Left forelimb (tissue), 1 donor: ENCODE measurements around the gene GALNTL6.
"Not testable (repeated sequence)": the region's sequence is repeated elsewhere in the genome, so short reads cannot be mapped to it uniquely, and the experiment has no call there.

Experiments
- DNase-seq: peaks from one replicate; pipeline ENCODE4 v3.0.0-alpha.2; 2018; ENCODE audit warnings: low spot score

The GALNTL6 gene

GRCh38 chr4:173019664-173020063 lies 1206.5 kb downstream of the GALNTL6 start:
- no peak for DNase-seq

- DNase-seq = not testable (repeated sequence)
Measured at GRCh38 chr4:173021746-173022573, 1208.8 kb downstream of the GALNTL6 start.

GRCh38 chr4:173024203-173024602 lies 1211.0 kb downstream of the GALNTL6 start:
- DNase-seq = no peak

- no peak for DNase-seq
Measured at GRCh38 chr4:173025131-173025530, 1211.9 kb downstream of the GALNTL6 start.

- no peak for DNase-seq
Measured at GRCh38 chr4:173037242-173037641, 1224.0 kb downstream of the GALNTL6 start.

- no peak for DNase-seq
Measured at GRCh38 chr4:173038192-173038896, 1225.1 kb downstream of the GALNTL6 start.

GRCh38 chr4:173039617-173040577 lies 1226.7 kb downstream of the GALNTL6 start:
- DNase-seq = no peak

GRCh38 chr4:173041482-173041881 lies 1228.3 kb downstream of the GALNTL6 start:
- no peak for DNase-seq

GRCh38 chr4:173042139-173042538 lies 1228.9 kb downstream of the GALNTL6 start:
- DNase-seq = not testable (repeated sequence)

- no peak for DNase-seq
Measured at GRCh38 chr4:173044340-173044739, 1231.1 kb downstream of the GALNTL6 start.

GRCh38 chr4:173045571-173045970 lies 1232.4 kb downstream of the GALNTL6 start:
- DNase-seq = no peak

GRCh38 chr4:173046144-173046543 lies 1232.9 kb downstream of the GALNTL6 start:
- no peak for DNase-seq

GRCh38 chr4:173046818-173047217 lies 1233.6 kb downstream of the GALNTL6 start:
- DNase-seq = no peak

- no peak for DNase-seq
Measured at GRCh38 chr4:173051232-173051631, 1238.0 kb downstream of the GALNTL6 start.

- DNase-seq = no peak
Measured at GRCh38 chr4:173051716-173052115, 1238.5 kb downstream of the GALNTL6 start.

- DNase-seq = no peak
Measured at GRCh38 chr4:173052439-173052838, 1239.2 kb downstream of the GALNTL6 start.

- DNase-seq = no peak
Measured at GRCh38 chr4:173056271-173056670, 1243.1 kb downstream of the GALNTL6 start.

GRCh38 chr4:173056710-173057109 lies 1243.5 kb downstream of the GALNTL6 start:
- no peak for DNase-seq

- DNase-seq = no peak
Measured at GRCh38 chr4:173057442-173057841, 1244.2 kb downstream of the GALNTL6 start.

- DNase-seq = no peak
Measured at GRCh38 chr4:173057901-173058300, 1244.7 kb downstream of the GALNTL6 start.

GRCh38 chr4:173061160-173061559 lies 1248.0 kb downstream of the GALNTL6 start:
- DNase-seq = no peak

GRCh38 chr4:173073939-173074500 lies 1260.8 kb downstream of the GALNTL6 start:
- no peak for DNase-seq
